Measurements from ENCODE around the gene GFRA1.
A peak's percentile ranks its signal among the peaks of the same experiment; 100 is the strongest.

Gene GFRA1, protein sequence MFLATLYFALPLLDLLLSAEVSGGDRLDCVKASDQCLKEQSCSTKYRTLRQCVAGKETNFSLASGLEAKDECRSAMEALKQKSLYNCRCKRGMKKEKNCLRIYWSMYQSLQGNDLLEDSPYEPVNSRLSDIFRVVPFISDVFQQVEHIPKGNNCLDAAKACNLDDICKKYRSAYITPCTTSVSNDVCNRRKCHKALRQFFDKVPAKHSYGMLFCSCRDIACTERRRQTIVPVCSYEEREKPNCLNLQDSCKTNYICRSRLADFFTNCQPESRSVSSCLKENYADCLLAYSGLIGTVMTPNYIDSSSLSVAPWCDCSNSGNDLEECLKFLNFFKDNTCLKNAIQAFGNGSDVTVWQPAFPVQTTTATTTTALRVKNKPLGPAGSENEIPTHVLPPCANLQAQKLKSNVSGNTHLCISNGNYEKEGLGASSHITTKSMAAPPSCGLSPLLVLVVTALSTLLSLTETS

GRCh38 chr10:116272440-116273283 is at the start of gene GFRA1:
Gene GFRA1, minus strand, starts transcription at chr10:116273206. Its CDS starts 1,177 bp downstream, at chr10:116272029.
- Histone ChIP-seq H3K4me1 (ENCODE audit: control insufficient read depth, insufficient read depth, low read length) (peaks cover 40% of the 10 kb centered on the region), H3K27ac (ENCODE audit: low read length) (peak within 1 kb of the TSS; percentile 46), H3K9me3 (ENCODE audit: control insufficient read depth in 2 of 2, low read length in 2 of 2) (no peaks in the 10 kb centered on the region), H3K4me3 (ENCODE audit: low read length in 2 of 2) (peak within 1 kb of the TSS; percentile 77 to 80), H3K36me3 (ENCODE audit: control insufficient read depth in 2 of 2, insufficient read depth in 2 of 2, low read length in 2 of 2) (no peaks in the 10 kb centered on the region), H3K9ac (ENCODE audit: low read length in 2 of 2) (peak within 1 kb of the TSS; percentile 42 to 53), H3K27me3 (ENCODE audit: control insufficient read depth in 1 of 2, insufficient read depth in 2 of 2, low read length in 2 of 2) (peaks cover 5 to 38% of the 10 kb centered on the region in 2 donors)

- no peak overlapping the region for H3K27ac ChIP-seq (ENCODE audit: low read length)
- H3K4me1 ChIP-seq (ENCODE audit: control insufficient read depth, insufficient read depth, low read length): no peaks in the 10 kb centered on the region
- no peak overlapping the region for H3K4me3 ChIP-seq (ENCODE audit: low read length in 2 of 2)
- no peak overlapping the region for H3K9ac ChIP-seq (ENCODE audit: low read length in 2 of 2)
- no peaks in the 10 kb centered on the region for H3K36me3 ChIP-seq (ENCODE audit: control insufficient read depth in 2 of 2, insufficient read depth in 2 of 2, low read length in 2 of 2)
- H3K9me3 ChIP-seq (ENCODE audit: control insufficient read depth in 2 of 2, low read length in 2 of 2): no peaks in the 10 kb centered on the region
- H3K27me3 ChIP-seq (ENCODE audit: control insufficient read depth in 1 of 2, insufficient read depth in 2 of 2, low read length in 2 of 2): no peaks in the 10 kb centered on the region
Measured at GRCh38 chr10:116316503-116316902, 43.5 kb upstream of the GFRA1 start.

GRCh38 chr10:116312548-116312947 is 39.5 kb upstream of the GFRA1 start:
- H3K27ac ChIP-seq (ENCODE audit: low read length): no peak overlapping the region
- H3K9ac ChIP-seq (ENCODE audit: low read length in 2 of 2): no peak overlapping the region
- H3K9me3 ChIP-seq (ENCODE audit: control insufficient read depth in 2 of 2, low read length in 2 of 2): no peaks in the 10 kb centered on the region
- H3K27me3 ChIP-seq (ENCODE audit: control insufficient read depth in 1 of 2, insufficient read depth in 2 of 2, low read length in 2 of 2): no peaks in the 10 kb centered on the region
- H3K4me1 ChIP-seq (ENCODE audit: control insufficient read depth, insufficient read depth, low read length): no peaks in the 10 kb centered on the region
- H3K36me3 ChIP-seq (ENCODE audit: control insufficient read depth in 2 of 2, insufficient read depth in 2 of 2, low read length in 2 of 2): no peaks in the 10 kb centered on the region
- no peak overlapping the region for H3K4me3 ChIP-seq (ENCODE audit: low read length in 2 of 2)

- no peak overlapping the region for H3K27ac ChIP-seq (ENCODE audit: low read length)
- H3K36me3 ChIP-seq (ENCODE audit: control insufficient read depth in 2 of 2, insufficient read depth in 2 of 2, low read length in 2 of 2): no peaks in the 10 kb centered on the region
- no peak overlapping the region for H3K4me3 ChIP-seq (ENCODE audit: low read length in 2 of 2)
- no peaks in the 10 kb centered on the region for H3K9me3 ChIP-seq (ENCODE audit: control insufficient read depth in 2 of 2, low read length in 2 of 2)
- no peaks in the 10 kb centered on the region for H3K27me3 ChIP-seq (ENCODE audit: control insufficient read depth in 1 of 2, insufficient read depth in 2 of 2, low read length in 2 of 2)
- H3K4me1 ChIP-seq (ENCODE audit: control insufficient read depth, insufficient read depth, low read length): no peaks in the 10 kb centered on the region
- no peak overlapping the region for H3K9ac ChIP-seq (ENCODE audit: low read length in 2 of 2)
Measured at GRCh38 chr10:116311706-116312490, 38.9 kb upstream of the GFRA1 start.

DNA sequence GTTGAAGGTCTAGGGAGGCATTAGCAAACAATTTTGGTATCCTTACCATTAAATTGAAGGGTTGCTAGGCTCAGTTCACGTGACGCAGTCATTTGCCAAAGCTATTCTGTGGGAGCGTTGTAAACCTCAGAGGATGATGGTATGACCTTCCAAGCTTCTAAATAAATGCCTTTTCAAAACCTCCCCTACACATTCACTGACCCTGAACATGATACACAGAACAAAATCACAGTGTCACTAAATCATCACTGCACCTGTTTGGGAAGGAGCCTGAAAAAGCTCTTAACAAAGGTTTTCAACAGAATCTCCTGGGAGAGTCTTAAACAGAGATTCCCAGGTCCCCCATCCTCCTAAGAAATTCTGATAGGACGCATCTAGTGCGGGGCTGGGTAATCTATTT is 38.0 kb upstream of the GFRA1 start:
- no peaks in the 10 kb centered on the region for H3K27me3 ChIP-seq (ENCODE audit: control insufficient read depth in 1 of 2, insufficient read depth in 2 of 2, low read length in 2 of 2)
- H3K36me3 ChIP-seq (ENCODE audit: control insufficient read depth in 2 of 2, insufficient read depth in 2 of 2, low read length in 2 of 2): no peaks in the 10 kb centered on the region
- H3K9me3 ChIP-seq (ENCODE audit: control insufficient read depth in 2 of 2, low read length in 2 of 2): no peaks in the 10 kb centered on the region
- no peak overlapping the region for H3K4me3 ChIP-seq (ENCODE audit: low read length in 2 of 2)
- no peak overlapping the region for H3K27ac ChIP-seq (ENCODE audit: low read length)
- H3K4me1 ChIP-seq (ENCODE audit: control insufficient read depth, insufficient read depth, low read length): no peaks in the 10 kb centered on the region
- no peak overlapping the region for H3K9ac ChIP-seq (ENCODE audit: low read length in 2 of 2)

GRCh38 chr10:116307455-116307854 is 34.4 kb upstream of the GFRA1 start:
- Histone ChIP-seq H3K9ac (ENCODE audit: low read length in 2 of 2) (no peak overlapping the region), H3K27ac (ENCODE audit: low read length) (no peak overlapping the region), H3K36me3 (ENCODE audit: control insufficient read depth in 2 of 2, insufficient read depth in 2 of 2, low read length in 2 of 2) (no peaks in the 10 kb centered on the region), H3K27me3 (ENCODE audit: control insufficient read depth in 1 of 2, insufficient read depth in 2 of 2, low read length in 2 of 2) (no peaks in the 10 kb centered on the region), H3K4me3 (ENCODE audit: low read length in 2 of 2) (no peak overlapping the region), H3K9me3 (ENCODE audit: control insufficient read depth in 2 of 2, low read length in 2 of 2) (no peaks in the 10 kb centered on the region), H3K4me1 (ENCODE audit: control insufficient read depth, insufficient read depth, low read length) (no peaks in the 10 kb centered on the region)

DNA sequence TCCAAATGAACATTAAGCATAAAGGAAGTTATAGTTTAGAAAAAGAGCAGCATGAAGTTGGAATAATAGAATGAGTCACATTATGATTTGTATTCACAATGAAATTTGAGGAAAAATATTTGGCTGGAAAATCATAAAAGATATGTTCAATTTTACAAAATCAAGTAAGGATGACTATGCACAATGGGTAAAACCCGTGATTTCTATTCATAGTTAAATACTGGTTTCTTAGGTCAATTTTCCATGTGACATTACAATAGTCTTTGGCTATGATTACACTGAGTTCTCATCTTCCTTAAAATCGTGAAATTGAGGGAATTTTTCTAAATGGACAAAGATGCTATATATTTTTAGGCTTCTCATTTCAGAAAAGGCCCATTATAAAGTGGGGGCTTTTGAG is 33.8 kb upstream of the GFRA1 start:
- Histone ChIP-seq H3K27ac (ENCODE audit: low read length) (no peak overlapping the region), H3K4me1 (ENCODE audit: control insufficient read depth, insufficient read depth, low read length) (no peaks in the 10 kb centered on the region), H3K9ac (ENCODE audit: low read length in 2 of 2) (no peak overlapping the region), H3K27me3 (ENCODE audit: control insufficient read depth in 1 of 2, insufficient read depth in 2 of 2, low read length in 2 of 2) (no peaks in the 10 kb centered on the region), H3K9me3 (ENCODE audit: control insufficient read depth in 2 of 2, low read length in 2 of 2) (no peaks in the 10 kb centered on the region), H3K4me3 (ENCODE audit: low read length in 2 of 2) (no peak overlapping the region), H3K36me3 (ENCODE audit: control insufficient read depth in 2 of 2, insufficient read depth in 2 of 2, low read length in 2 of 2) (no peaks in the 10 kb centered on the region)

GRCh38 chr10:116304923-116305322 is 31.9 kb upstream of the GFRA1 start:
- H3K4me1 ChIP-seq (ENCODE audit: control insufficient read depth, insufficient read depth, low read length): no peaks in the 10 kb centered on the region
- H3K9ac ChIP-seq (ENCODE audit: low read length in 2 of 2): no peak overlapping the region
- H3K36me3 ChIP-seq (ENCODE audit: control insufficient read depth in 2 of 2, insufficient read depth in 2 of 2, low read length in 2 of 2): no peaks in the 10 kb centered on the region
- H3K9me3 ChIP-seq (ENCODE audit: control insufficient read depth in 2 of 2, low read length in 2 of 2): no peaks in the 10 kb centered on the region
- no peak overlapping the region for H3K27ac ChIP-seq (ENCODE audit: low read length)
- H3K4me3 ChIP-seq (ENCODE audit: low read length in 2 of 2): no peak overlapping the region
- H3K27me3 ChIP-seq (ENCODE audit: control insufficient read depth in 1 of 2, insufficient read depth in 2 of 2, low read length in 2 of 2): no peaks in the 10 kb centered on the region

DNA sequence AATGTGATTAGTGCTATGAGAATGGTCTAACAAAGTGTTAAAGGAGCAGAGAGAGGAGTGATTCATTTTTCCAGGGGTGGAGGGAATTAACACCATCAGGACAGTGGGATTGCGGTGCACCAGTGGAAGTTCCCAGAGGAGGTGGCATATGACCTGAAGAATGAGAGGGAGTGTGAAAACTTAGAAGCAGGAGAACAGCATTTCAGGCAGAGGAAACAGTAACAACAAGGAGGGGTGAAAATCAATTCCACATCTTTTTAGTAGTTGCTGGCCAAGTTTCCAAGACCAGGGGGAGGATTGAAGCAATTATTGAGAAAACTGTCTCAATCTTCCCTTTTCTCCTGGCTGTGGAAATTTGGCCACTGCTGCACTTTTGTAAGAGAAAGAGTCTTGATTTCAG is 27.5 kb upstream of the GFRA1 start:
- Histone ChIP-seq H3K27me3 (ENCODE audit: control insufficient read depth in 1 of 2, insufficient read depth in 2 of 2, low read length in 2 of 2) (no peaks in the 10 kb centered on the region), H3K4me3 (ENCODE audit: low read length in 2 of 2) (no peak overlapping the region), H3K27ac (ENCODE audit: low read length) (no peak overlapping the region), H3K9me3 (ENCODE audit: control insufficient read depth in 2 of 2, low read length in 2 of 2) (no peaks in the 10 kb centered on the region), H3K36me3 (ENCODE audit: control insufficient read depth in 2 of 2, insufficient read depth in 2 of 2, low read length in 2 of 2) (no peaks in the 10 kb centered on the region), H3K9ac (ENCODE audit: low read length in 2 of 2) (no peak overlapping the region), H3K4me1 (ENCODE audit: control insufficient read depth, insufficient read depth, low read length) (no peaks in the 10 kb centered on the region)

- Histone ChIP-seq H3K9me3 (ENCODE audit: control insufficient read depth in 2 of 2, low read length in 2 of 2) (no peaks in the 10 kb centered on the region), H3K4me1 (ENCODE audit: control insufficient read depth, insufficient read depth, low read length) (no peaks in the 10 kb centered on the region), H3K9ac (ENCODE audit: low read length in 2 of 2) (no peak overlapping the region), H3K27ac (ENCODE audit: low read length) (no peak overlapping the region), H3K27me3 (ENCODE audit: control insufficient read depth in 1 of 2, insufficient read depth in 2 of 2, low read length in 2 of 2) (no peaks in the 10 kb centered on the region), H3K4me3 (ENCODE audit: low read length in 2 of 2) (no peak overlapping the region), H3K36me3 (ENCODE audit: control insufficient read depth in 2 of 2, insufficient read depth in 2 of 2, low read length in 2 of 2) (no peaks in the 10 kb centered on the region)
Measured at GRCh38 chr10:116298586-116298985, 25.6 kb upstream of the GFRA1 start.
